Right lobe of liver (tissue), 4 donors: ENCODE data around the gene ABLIM2.

Experiments
- POLR2A ChIP-seq: fragments of 450-650 bp; IDR thresholded peaks from one replicate; pipeline ENCODE4 v1.6.1; 2017; ENCODE audit warnings: antibody characterized with exemption, mild to moderate bottlenecking
- TF ChIP-seq, protein P1 (sequence below), 4 donors: fragments of 200-600 bp in 3 of 4; fragments of 450-650 bp in 1 of 4; IDR thresholded peaks; one replicate each; pipeline versions ENCODE4 v1.5.1 to v1.8.0; 2016 to 2022; ENCODE audit warnings: antibody characterized with exemption in 4 of 4, mild to moderate bottlenecking in 2 of 4
- donor health status: DM: no; HTN: no; CAD: no.
- donor health status: DM: no; HTN: no; CAD: no.
- donor health status: DM: no; HTN: yes; CAD: no.

DNA sequence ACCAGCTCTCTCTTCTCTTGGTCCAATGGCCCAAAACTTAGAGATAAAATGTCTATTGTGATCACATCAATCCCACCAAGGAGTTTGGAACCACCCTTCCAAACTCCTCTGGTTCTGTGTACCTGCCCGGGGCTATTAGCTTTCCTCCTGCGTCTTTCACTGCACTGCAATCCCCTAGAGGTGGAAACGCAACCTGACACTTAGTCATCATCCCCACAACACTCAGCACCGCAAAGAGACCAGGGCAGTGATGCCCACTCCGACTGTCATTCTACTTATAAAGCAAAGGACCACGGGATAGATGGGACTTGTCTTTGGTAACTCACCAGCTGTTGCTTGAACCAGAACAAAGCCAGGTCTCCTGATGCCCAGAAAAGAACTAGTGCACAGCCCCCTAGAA lies 240.9 kb downstream of the ABLIM2 start:
- TF ChIP-seq POLR2A: no peak
- TF ChIP-seq, protein P1, sequence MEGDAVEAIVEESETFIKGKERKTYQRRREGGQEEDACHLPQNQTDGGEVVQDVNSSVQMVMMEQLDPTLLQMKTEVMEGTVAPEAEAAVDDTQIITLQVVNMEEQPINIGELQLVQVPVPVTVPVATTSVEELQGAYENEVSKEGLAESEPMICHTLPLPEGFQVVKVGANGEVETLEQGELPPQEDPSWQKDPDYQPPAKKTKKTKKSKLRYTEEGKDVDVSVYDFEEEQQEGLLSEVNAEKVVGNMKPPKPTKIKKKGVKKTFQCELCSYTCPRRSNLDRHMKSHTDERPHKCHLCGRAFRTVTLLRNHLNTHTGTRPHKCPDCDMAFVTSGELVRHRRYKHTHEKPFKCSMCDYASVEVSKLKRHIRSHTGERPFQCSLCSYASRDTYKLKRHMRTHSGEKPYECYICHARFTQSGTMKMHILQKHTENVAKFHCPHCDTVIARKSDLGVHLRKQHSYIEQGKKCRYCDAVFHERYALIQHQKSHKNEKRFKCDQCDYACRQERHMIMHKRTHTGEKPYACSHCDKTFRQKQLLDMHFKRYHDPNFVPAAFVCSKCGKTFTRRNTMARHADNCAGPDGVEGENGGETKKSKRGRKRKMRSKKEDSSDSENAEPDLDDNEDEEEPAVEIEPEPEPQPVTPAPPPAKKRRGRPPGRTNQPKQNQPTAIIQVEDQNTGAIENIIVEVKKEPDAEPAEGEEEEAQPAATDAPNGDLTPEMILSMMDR (IDR thresholded peaks at IDR 0.05): no peak
